NCI-H1105 (cell line): ENCODE measurements around the gene FGF14.
A peak's percentile ranks its signal among the peaks of the same experiment; 100 is the strongest.

Experiments
- DNase-seq: peaks from one replicate; lab custom pipeline; 2025; lab: John Stamatoyannopoulos, UW

The FGF14 gene

GRCh38 chr13:102367836-102368235, 34.0 kb downstream of the FGF14 start:
- no peak for DNase-seq

GRCh38 chr13:102361113-102361512, 40.7 kb downstream of the FGF14 start:
- no peak for DNase-seq

GRCh38 chr13:102359264-102359663, 42.6 kb downstream of the FGF14 start:
- no peak for DNase-seq

- no peak for DNase-seq
Observed at GRCh38 chr13:102355251-102355650, 46.6 kb downstream of the FGF14 start.

- DNase-seq: no peak
Observed at GRCh38 chr13:102354011-102354410, 47.8 kb downstream of the FGF14 start.

GRCh38 chr13:102351521-102351920, 50.3 kb downstream of the FGF14 start:
- no peak for DNase-seq

- no peak for DNase-seq
Observed at GRCh38 chr13:102347490-102347889, 54.4 kb downstream of the FGF14 start.

GRCh38 chr13:102346769-102347168, 55.1 kb downstream of the FGF14 start:
- no peak for DNase-seq

GRCh38 chr13:102344410-102344809, 57.4 kb downstream of the FGF14 start:
- no peak for DNase-seq

GRCh38 chr13:102333320-102334198, 68.3 kb downstream of the FGF14 start:
- DNase-seq: peak; percentile 72

- DNase-seq: no peak
Observed at GRCh38 chr13:102328909-102329308, 72.9 kb downstream of the FGF14 start.

GRCh38 chr13:102327119-102327617, 74.7 kb downstream of the FGF14 start:
- no peak for DNase-seq

- DNase-seq: no peak
Observed at GRCh38 chr13:102326381-102327118, 75.3 kb downstream of the FGF14 start.

- no peak for DNase-seq
Observed at GRCh38 chr13:102325321-102325720, 76.5 kb downstream of the FGF14 start.

GRCh38 chr13:102323505-102323904, 78.3 kb downstream of the FGF14 start:
- DNase-seq: no peak

GRCh38 chr13:102323012-102323411, 78.8 kb downstream of the FGF14 start:
- no peak for DNase-seq

- DNase-seq: no peak
Observed at GRCh38 chr13:102322211-102322610, 79.6 kb downstream of the FGF14 start.

- DNase-seq: no peak
Observed at GRCh38 chr13:102318233-102318632, 83.6 kb downstream of the FGF14 start.

GRCh38 chr13:102317593-102317992, 84.3 kb downstream of the FGF14 start:
- DNase-seq: no peak

GRCh38 chr13:102316732-102317131, 85.1 kb downstream of the FGF14 start:
- no peak for DNase-seq

- DNase-seq: no peak
Observed at GRCh38 chr13:102312841-102313240, 89.0 kb downstream of the FGF14 start.

- no peak for DNase-seq
Observed at GRCh38 chr13:102311901-102312300, 89.9 kb downstream of the FGF14 start.

GRCh38 chr13:102311419-102311796, 90.4 kb downstream of the FGF14 start:
- no peak for DNase-seq
